ENCODE measurements around the gene SEC61A2. TPM values are rescaled to one million over a fixed set of nuclear protein-coding genes. Genes with fewer than 3 reads are reported as not detected.
"Not testable (repeated sequence)": the region's sequence is repeated elsewhere in the genome, so short reads cannot be mapped to it uniquely, and the experiment has no call there.

SEC61A2 gene
- total RNA-seq, 1 donor from 2014 or later = 6.7 TPM

- TF ChIP-seq, protein P1, sequence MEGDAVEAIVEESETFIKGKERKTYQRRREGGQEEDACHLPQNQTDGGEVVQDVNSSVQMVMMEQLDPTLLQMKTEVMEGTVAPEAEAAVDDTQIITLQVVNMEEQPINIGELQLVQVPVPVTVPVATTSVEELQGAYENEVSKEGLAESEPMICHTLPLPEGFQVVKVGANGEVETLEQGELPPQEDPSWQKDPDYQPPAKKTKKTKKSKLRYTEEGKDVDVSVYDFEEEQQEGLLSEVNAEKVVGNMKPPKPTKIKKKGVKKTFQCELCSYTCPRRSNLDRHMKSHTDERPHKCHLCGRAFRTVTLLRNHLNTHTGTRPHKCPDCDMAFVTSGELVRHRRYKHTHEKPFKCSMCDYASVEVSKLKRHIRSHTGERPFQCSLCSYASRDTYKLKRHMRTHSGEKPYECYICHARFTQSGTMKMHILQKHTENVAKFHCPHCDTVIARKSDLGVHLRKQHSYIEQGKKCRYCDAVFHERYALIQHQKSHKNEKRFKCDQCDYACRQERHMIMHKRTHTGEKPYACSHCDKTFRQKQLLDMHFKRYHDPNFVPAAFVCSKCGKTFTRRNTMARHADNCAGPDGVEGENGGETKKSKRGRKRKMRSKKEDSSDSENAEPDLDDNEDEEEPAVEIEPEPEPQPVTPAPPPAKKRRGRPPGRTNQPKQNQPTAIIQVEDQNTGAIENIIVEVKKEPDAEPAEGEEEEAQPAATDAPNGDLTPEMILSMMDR (conservative IDR thresholded peaks at IDR 0.05; ENCODE audit: low read depth, low read length) = no peak
- no peak overlapping the region for H3K4me3 ChIP-seq (ENCODE audit: low read depth, low read length)
- DNase-seq (ENCODE audit: low read depth) = no peak
Measured at GRCh38 chr10:12165999-12166775, 36.7 kb downstream of the SEC61A2 start.

DNA sequence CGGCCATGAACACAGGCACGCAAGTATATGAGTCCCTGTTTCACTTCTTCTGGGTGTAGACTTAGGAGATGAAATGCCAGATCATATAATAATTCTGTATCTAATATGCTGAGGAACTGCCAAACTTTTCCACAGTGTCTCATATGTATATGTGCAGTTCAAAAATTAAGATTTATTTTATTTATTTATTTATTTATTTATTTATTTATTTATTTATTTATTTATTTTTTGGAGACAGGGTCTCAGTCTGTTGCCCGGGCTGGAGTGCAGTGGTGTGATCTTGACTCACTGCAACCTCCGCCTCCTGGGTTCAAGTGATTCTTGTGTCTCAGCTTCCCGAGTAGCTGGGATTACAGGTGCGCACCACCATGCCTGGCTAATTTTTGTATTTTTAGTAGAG, 42.0 kb downstream of the SEC61A2 start:
- not testable (repeated sequence) for DNase-seq (ENCODE audit: low read depth); H3K4me3 ChIP-seq (ENCODE audit: low read depth, low read length)

GRCh38 chr10:12177642-12178041, 48.2 kb downstream of the SEC61A2 start:
- no peak overlapping the region for H3K4me3 ChIP-seq (ENCODE audit: low read depth, low read length)
- TF ChIP-seq, protein P1 (conservative IDR thresholded peaks at IDR 0.05; ENCODE audit: low read depth, low read length) = no peak
- peak; percentile 13 for DNase-seq (ENCODE audit: low read depth)

GRCh38 chr10:12179606-12180170, 50.2 kb downstream of the SEC61A2 start:
- no peak overlapping the region for H3K4me3 ChIP-seq (ENCODE audit: low read depth, low read length)
- TF ChIP-seq, protein P1 (conservative IDR thresholded peaks at IDR 0.05; ENCODE audit: low read depth, low read length) = no peak

GRCh38 chr10:12180221-12180974, 50.9 kb downstream of the SEC61A2 start:
- no peak overlapping the region for H3K4me3 ChIP-seq (ENCODE audit: low read depth, low read length)
- TF ChIP-seq, protein P1 (conservative IDR thresholded peaks at IDR 0.05; ENCODE audit: low read depth, low read length) = no peak
- no peak for DNase-seq (ENCODE audit: low read depth)

More at GRCh38 chr10:12179606-12180170, 50.2 kb downstream of the SEC61A2 start:
- DNase-seq (ENCODE audit: low read depth) = no peak

GRCh38 chr10:12181065-12181775, 51.7 kb downstream of the SEC61A2 start:
- no peak for DNase-seq (ENCODE audit: low read depth)
- H3K4me3 ChIP-seq (ENCODE audit: low read depth, low read length) = no peak overlapping the region
- TF ChIP-seq, protein P1 (conservative IDR thresholded peaks at IDR 0.05; ENCODE audit: low read depth, low read length) = no peak

DNA sequence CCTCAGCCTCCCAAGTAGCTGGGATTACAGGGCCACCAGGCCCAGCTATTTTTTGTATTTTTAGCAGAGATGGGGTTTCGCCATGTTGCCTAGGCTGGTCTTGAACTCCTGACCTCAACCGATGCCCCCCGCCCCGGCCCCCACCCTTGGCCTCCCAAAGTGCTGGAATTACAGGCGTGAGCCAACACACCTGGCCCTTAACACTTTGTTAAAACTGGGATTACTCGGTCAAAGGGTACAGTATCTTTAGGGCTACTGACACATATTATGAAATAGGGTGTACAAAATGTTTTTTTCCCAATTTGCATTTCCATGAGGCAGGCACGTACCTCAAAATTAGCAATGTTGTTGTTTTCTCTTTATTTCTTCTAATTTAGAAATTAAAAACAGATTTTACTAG, 54.7 kb downstream of the SEC61A2 start:
- DNase-seq (ENCODE audit: low read depth) = no peak
- TF ChIP-seq, protein P1 (conservative IDR thresholded peaks at IDR 0.05; ENCODE audit: low read depth, low read length) = no peak

More for the DNA sequence above, 54.7 kb downstream of the SEC61A2 start:
- H3K4me3 ChIP-seq (ENCODE audit: low read depth, low read length) = no peak overlapping the region
